Adrenal gland (tissue), 12 donors: ENCODE measurements around the gene UBE2N. TPM values are rescaled to one million over a fixed set of nuclear protein-coding genes. Genes with fewer than 3 reads are reported as not detected.

Experiments used
- DNase-seq, 7 donors: peaks; one replicate each; pipeline ENCODE4 v3.0.0-alpha.2; 2019 to 2020
- H3K27ac ChIP-seq, 5 donors: fragments of 200-600 bp; sonication (generic) in 4 of 5; 1 replicate in 3 of 5; 2 replicates in 2 of 5; pipeline versions ENCODE4 v1.5.1 to v1.8.0; 2016 to 2020; ENCODE audit warnings: mild to moderate bottlenecking in 1 of 5
- H3K27me3 ChIP-seq: fragments of 200-600 bp; 2 replicates; pipeline ENCODE4 v1.8.0; 2021
- H3K36me3 ChIP-seq, 2 donors: fragments of 200-600 bp; replicated peaks in 1 of 2; 1 replicate in 1 of 2; 2 replicates in 1 of 2; pipeline versions ENCODE4 v1.5.1 to v1.8.0; 2018 to 2022
- H3K4me1 ChIP-seq, 2 donors: fragments of 200-600 bp; replicated peaks in 1 of 2; 1 replicate in 1 of 2; 2 replicates in 1 of 2; pipeline versions ENCODE4 v1.5.1 to v1.8.0; 2018 to 2021
- H3K4me3 ChIP-seq, 4 donors: fragments of 200-600 bp; sonication (generic) in 3 of 4; one replicate each; pipeline ENCODE4 v1.5.1; 2016 to 2018
- H3K9me3 ChIP-seq, 3 donors: fragments of 200-600 bp; sonication (generic) in 1 of 3; replicated peaks in 1 of 3; 1 replicate in 2 of 3; 2 replicates in 1 of 3; pipeline versions ENCODE4 v1.5.1 to v1.8.0; 2016 to 2021
- CTCF ChIP-seq, 6 experiments: fragments of 450-650 bp in 4 of 6; fragments of 200-600 bp in 2 of 6; sonication (generic) in 1 of 6; IDR thresholded peaks; 1 replicate in 5 of 6; 2 replicates in 1 of 6; pipeline versions ENCODE4 v1.5.1 to v1.8.0; 2016 to 2021; ENCODE audit warnings: antibody characterized with exemption in 6 of 6, mild to moderate bottlenecking in 2 of 6, moderate library complexity in 1 of 6
- POLR2A ChIP-seq, 2 donors: fragments of 450-650 bp; IDR thresholded peaks; one replicate each; pipeline ENCODE4 v1.6.1; 2017; ENCODE audit warnings: antibody characterized with exemption in 2 of 2, mild to moderate bottlenecking in 2 of 2, moderate library complexity in 1 of 2
- WGBS, 4 donors: extraction: QIAGEN DNeasy Blood & Tissue Kit in 2 of 4; methylation state at CpG; one replicate each; pipeline versions ENCODE4 v1.1.5 to v1.1.7; 2013 to 2017; 5-methylcytosine and 5-hydroxymethylcytosine counted together
- intact Hi-C, 2 donors: fragments of 100-400 bp; cut with DNase I; formaldehyde crosslinking; loops; one replicate each; pipeline versions ENCODE4 v1.14.1 to v1.15.0; 2022 to 2023
- polyA plus RNA-seq, 3 donors: library from polyadenylated mRNA; stranded (reverse); fragments of 200-250 nt in 2 of 3; fragments of 350-450 nt in 1 of 3; fragmentation: Illumina TruSeq in 1 of 3; extraction: RNeasy Lipid Tissue Mini Kit (QIAGEN cat#74804) in 1 of 3; gene quantifications; one replicate each; pipeline ENCODE4 v1.2.3, GENCODE V29; 2013 to 2014
- total RNA-seq, 9 donors: library from RNA; depleted of rRNA in 4 of 9; stranded (reverse); fragments of >200 nt in 4 of 9; fragments of 120-200 nt in 1 of 9; fragmentation: NEBNext Ultra II Directional in 1 of 9; extraction: Animal tissue kit (Norgen Biotek cat#: 25700) in 1 of 9; gene quantifications; one replicate each; pipeline versions ENCODE4 v1.1.0 to v1.2.4, GENCODE V29; 2013 to 2023
- donor health status: healthy with polysubstance abuse.
- donor health status: Bipolar disorder and iron deficiency.
- donor health status: DM: yes; HTN: yes; CAD: no.
- donor health status: DM: no; HTN: no; CAD: no.
- donor health status: DM: no; HTN: no; CAD: no.
- donor health status: DM: yes; HTN: yes; CAD: no.

The UBE2N gene
- total and polyA plus RNA-seq, 12 donors, result 22.1 to 186 (median 68.5) TPM

GRCh38 chr12:93408813-93409212, 32.9 kb downstream of the UBE2N start:
- no peaks in the 10 kb centered on the region for H3K27me3 ChIP-seq
- TF ChIP-seq POLR2A (IDR thresholded peaks at IDR 0.05), result no peak
- no peak for TF ChIP-seq CTCF (IDR thresholded peaks at IDR 0.05)
- H3K4me3 ChIP-seq, result no peak overlapping the region
- no peak for DNase-seq
- peak overlapping the region in 1 of 5 donors; percentile 22 for H3K27ac ChIP-seq
- peaks cover 11 to 34% of the 10 kb centered on the region in 2 donors for H3K4me1 ChIP-seq
- peaks cover 0 to 7% of the 10 kb centered on the region in 2 donors for H3K36me3 ChIP-seq
- intact Hi-C loops, result no loop called here
- H3K9me3 ChIP-seq, result no peaks in the 10 kb centered on the region

GRCh38 chr12:93407963-93408283, 33.8 kb downstream of the UBE2N start:
- H3K27me3 ChIP-seq, result no peaks in the 10 kb centered on the region
- H3K27ac ChIP-seq, result no peak overlapping the region
- H3K4me1 ChIP-seq, result peaks cover 7 to 26% of the 10 kb centered on the region in 2 donors
- no peaks in the 10 kb centered on the region for H3K9me3 ChIP-seq
- H3K4me3 ChIP-seq, result no peak overlapping the region
- peaks cover 0 to 7% of the 10 kb centered on the region in 2 donors for H3K36me3 ChIP-seq
- WGBS, 4 donors, result 85 to 95% (median 92%) methylated on average over 2 of the region's 2 CpGs
- intact Hi-C loops, result no loop called here
- no peak for DNase-seq
- TF ChIP-seq POLR2A (IDR thresholded peaks at IDR 0.05) (no peak), CTCF (IDR thresholded peaks at IDR 0.05) (no peak)

- Histone ChIP-seq H3K36me3 (peaks cover 0 to 13% of the 10 kb centered on the region in 2 donors), H3K9me3 (no peaks in the 10 kb centered on the region), H3K27me3 (no peaks in the 10 kb centered on the region), H3K27ac (no peak overlapping the region), H3K4me3 (no peak overlapping the region), H3K4me1 (peaks cover 4 to 20% of the 10 kb centered on the region in 2 donors)
- TF ChIP-seq POLR2A (IDR thresholded peaks at IDR 0.05), result no peak
- no peak for TF ChIP-seq CTCF (IDR thresholded peaks at IDR 0.05)
- DNase-seq, result peak in 1 of 7 donors; percentile 15
- 80 to 92% (median 84%) methylated on average over 5 to 6 of the region's 6 CpGs for whole genome bisulfite sequencing, 4 donors
- intact Hi-C loops, result no loop called here
Observed at GRCh38 chr12:93407054-93407962, 34.4 kb downstream of the UBE2N start.

GRCh38 chr12:93404961-93405849, 36.5 kb downstream of the UBE2N start:
- 88 to 93% (median 89%) methylated on average over 6 of the region's 6 CpGs for WGBS, 4 donors
- intact Hi-C loops, result no loop called here
- no peak overlapping the region for H3K27ac ChIP-seq

More at GRCh38 chr12:93404961-93405849, 36.5 kb downstream of the UBE2N start:
- no peak overlapping the region for H3K4me3 ChIP-seq
- no peaks in the 10 kb centered on the region for H3K9me3 ChIP-seq
- TF ChIP-seq POLR2A (IDR thresholded peaks at IDR 0.05) (no peak), CTCF (IDR thresholded peaks at IDR 0.05) (no peak)
- peak in 1 of 7 donors; percentile 19 for DNase-seq
- H3K4me1 ChIP-seq, result peaks cover 4 to 18% of the 10 kb centered on the region in 2 donors
- H3K36me3 ChIP-seq, result peaks cover 0 to 12% of the 10 kb centered on the region in 2 donors
- no peaks in the 10 kb centered on the region for H3K27me3 ChIP-seq
